HepG2 (cell line): ENCODE measurements around the gene TENT4B. TPM values are rescaled to one million over a fixed set of nuclear protein-coding genes. Genes with fewer than 3 reads are reported as not detected.

Experiments
- ERF ChIP-seq: IDR thresholded peaks from 2 replicates; pipeline ENCODE4 v1.6.1; 2018; ENCODE audit warnings: missing biosample characterization, missing genetic modification reagents
- GATAD2A ChIP-seq: IDR thresholded peaks from 2 replicates; pipeline ENCODE4 v1.6.1; 2016
- KAT8 ChIP-seq: IDR thresholded peaks from 2 replicates; pipeline ENCODE4 v1.6.1; 2016; ENCODE audit warnings: missing genetic modification reagents, missing compliant biosample characterization
- KLF16 ChIP-seq, 2 experiments: sonication (generic) in 1 of 2; formaldehyde crosslinking in 1 of 2; IDR thresholded peaks; 2 replicates each; pipeline versions ENCODE4 v1.6.1 to v1.8.0; 2016 to 2023; ENCODE audit warnings: missing genetic modification reagents in 2 of 2, missing compliant biosample characterization in 1 of 2
- RBM22 ChIP-seq: fragments of 200-400 bp; formaldehyde crosslinking; optimal IDR thresholded peaks from 2 replicates; pipeline ENCODE3; 2017; ENCODE audit warnings: mild to moderate bottlenecking, low read length, moderate library complexity
- SP1 ChIP-seq, 2 experiments: fragments of 450-650 bp in 1 of 2; sonication (generic) in 1 of 2; formaldehyde crosslinking in 1 of 2; IDR thresholded peaks; 2 replicates each; pipeline versions ENCODE4 v1.4.0 to v1.6.1; 2016 to 2020; ENCODE audit warnings: missing genetic modification reagents in 1 of 2
- TGIF2 ChIP-seq: IDR thresholded peaks from 2 replicates; pipeline ENCODE4 v1.6.1; 2016; ENCODE audit warnings: control low read depth, missing compliant biosample characterization
- ZBTB3 ChIP-seq: sonication (generic); formaldehyde crosslinking; IDR thresholded peaks from 2 replicates; pipeline ENCODE4 v1.4.0; 2020; ENCODE audit warnings: low read depth, mild to moderate bottlenecking, moderate library complexity, missing genetic modification reagents, borderline replicate concordance
- ZNF121 ChIP-seq: sonication (generic); formaldehyde crosslinking; IDR thresholded peaks from 2 replicates; pipeline ENCODE4 v1.5.0; 2020; ENCODE audit warnings: mild to moderate bottlenecking, missing genetic modification reagents
- ZNF232 ChIP-seq: sonication (generic); formaldehyde crosslinking; IDR thresholded peaks from 2 replicates; pipeline ENCODE4 v1.4.0; 2020; ENCODE audit warnings: missing genetic modification reagents, borderline replicate concordance
- ZNF672 ChIP-seq: sonication (generic); formaldehyde crosslinking; IDR thresholded peaks from 2 replicates; pipeline ENCODE4 v1.8.1; 2022; ENCODE audit warnings: missing genetic modification reagents
- ZNF891 ChIP-seq: sonication (generic); formaldehyde crosslinking; IDR thresholded peaks from 2 replicates; pipeline ENCODE4 v1.5.0; 2020; ENCODE audit warnings: mild to moderate bottlenecking, missing genetic modification reagents
- polyA plus RNA-seq, 8 experiments: library from polyadenylated mRNA; depleted of rRNA in 3 of 8; stranded (reverse) in 7 of 8; unstranded in 1 of 8; fragments of >200 nt; fragmentation: Illumina TruSeq in 4 of 8; extraction: Trizol in 4 of 8; gene quantifications; 2 replicates each; pipeline versions ENCODE4 v1.2.1 to v1.2.3, GENCODE V29; 2011 to 2016; ENCODE audit warnings: low read depth in 4 of 8, missing spikeins in 1 of 8, mixed read lengths in 1 of 8; ENCODE audit not compliant: insufficient read depth in 1 of 8
- total RNA-seq, 5 experiments: library from RNA; depleted of rRNA; stranded (reverse); fragments of >200 nt; fragmentation: Illumina TruSeq; extraction: Trizol; gene quantifications; 2 replicates each; pipeline ENCODE4 v1.2.3, GENCODE V29; 2016; ENCODE audit warnings: low read depth in 1 of 5
- TF ChIP-seq, protein P1 (sequence below): sonication (generic); formaldehyde crosslinking; IDR thresholded peaks from 2 replicates; pipeline ENCODE4 v1.4.0; 2020; ENCODE audit warnings: missing genetic modification reagents
- TF ChIP-seq, protein P2 (sequence below): IDR thresholded peaks from 2 replicates; pipeline ENCODE4 v1.6.1; 2012; ENCODE audit warnings: low read depth, low read length, improper control_type of control experiment
- TF ChIP-seq, protein P3 (sequence below): IDR thresholded peaks from 2 replicates; pipeline ENCODE4 v1.6.1; 2016; ENCODE audit warnings: missing genetic modification reagents, missing compliant biosample characterization
- TF ChIP-seq, protein P4 (sequence below): sonication (generic); formaldehyde crosslinking; IDR thresholded peaks from 2 replicates; pipeline ENCODE4 v1.8.0; 2022; ENCODE audit warnings: mild to moderate bottlenecking, missing genetic modification reagents
- TF ChIP-seq, protein P5 (sequence below): sonication (generic); formaldehyde crosslinking; IDR thresholded peaks from 2 replicates; pipeline ENCODE4 v1.4.0; 2020; ENCODE audit warnings: missing genetic modification reagents
- TF ChIP-seq, protein P6 (sequence below): sonication (generic); formaldehyde crosslinking; IDR thresholded peaks from 2 replicates; pipeline ENCODE4 v1.5.0; 2020; ENCODE audit warnings: mild to moderate bottlenecking, missing genetic modification reagents, moderate library complexity

The TENT4B gene
- total and polyA plus RNA-seq, 2 of the 13 experiments (the other 11 are each of a cell fraction or from before 2014, with no cell fraction given) = 15.0 to 32.8 TPM

DNA sequence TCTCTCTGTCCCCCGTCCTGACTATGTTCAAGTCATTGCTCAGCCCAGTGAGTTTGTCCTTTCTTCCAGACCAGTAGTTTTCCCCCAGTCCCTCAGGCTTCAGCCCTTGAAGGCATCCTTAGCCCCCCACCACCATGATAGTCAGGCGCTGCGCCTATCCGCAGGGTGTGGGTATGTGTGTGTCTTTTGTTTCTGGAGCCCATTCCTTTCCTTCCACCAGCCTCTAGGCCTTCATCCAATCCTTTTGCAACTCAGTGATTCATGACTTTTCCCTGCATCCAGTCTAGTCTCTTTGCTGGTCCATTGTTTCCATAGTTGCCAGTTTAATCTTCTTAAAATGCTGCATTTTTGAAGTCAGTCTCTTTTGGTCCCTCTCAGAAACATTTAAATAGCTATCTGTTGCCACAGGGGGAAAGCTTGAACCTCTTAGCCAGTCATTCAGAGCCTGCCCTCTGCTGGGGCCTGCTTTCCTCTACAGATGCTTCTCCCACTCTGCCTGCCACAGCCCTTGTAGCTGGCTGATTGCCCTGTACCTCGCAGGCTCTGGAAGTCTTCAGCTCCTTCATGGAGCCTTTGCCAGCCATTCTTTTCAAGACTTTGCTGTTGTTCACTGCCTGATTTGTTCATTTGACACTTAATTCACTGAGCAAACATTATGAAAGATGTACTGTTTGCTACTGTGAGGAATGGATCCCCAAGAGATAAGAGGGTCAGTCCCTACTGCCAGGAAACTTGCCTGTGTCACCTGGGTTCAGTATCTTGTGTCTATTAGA, 57.3 kb downstream of the TENT4B start (continued):
- TF ChIP-seq, protein P1, sequence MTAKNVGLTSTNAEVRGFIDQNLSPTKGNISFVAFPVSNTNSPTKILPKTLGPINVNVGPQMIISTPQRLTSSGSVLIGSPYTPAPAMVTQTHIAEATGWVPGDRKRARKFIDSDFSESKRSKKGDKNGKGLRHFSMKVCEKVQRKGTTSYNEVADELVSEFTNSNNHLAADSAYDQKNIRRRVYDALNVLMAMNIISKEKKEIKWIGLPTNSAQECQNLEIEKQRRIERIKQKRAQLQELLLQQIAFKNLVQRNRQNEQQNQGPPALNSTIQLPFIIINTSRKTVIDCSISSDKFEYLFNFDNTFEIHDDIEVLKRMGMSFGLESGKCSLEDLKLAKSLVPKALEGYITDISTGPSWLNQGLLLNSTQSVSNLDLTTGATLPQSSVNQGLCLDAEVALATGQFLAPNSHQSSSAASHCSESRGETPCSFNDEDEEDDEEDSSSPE (CRISPR knock-in tag) = no peak
- peak; percentile 36; the same call in 1 of the 2 replicates for TF ChIP-seq KAT8 (CRISPR knock-in tag)
- TF ChIP-seq ZBTB3 (CRISPR knock-in tag) = no peak
- TF ChIP-seq GATAD2A (CRISPR knock-in tag) = peak; percentile 64
- TF ChIP-seq ZNF232 (CRISPR knock-in tag) = 0 out of 2 replicates have a peak, but pooled peaks have one; percentile 56
- no peak for TF ChIP-seq SP1 (IDR thresholded peaks at IDR 0.05)
- 0 out of 2 replicates have a peak, but pooled peaks have one; percentile 31 for TF ChIP-seq SP1 (CRISPR knock-in tag; IDR thresholded peaks at IDR 0.05)
- no peak for TF ChIP-seq ZNF672
- no peak for TF ChIP-seq TGIF2
- TF ChIP-seq, protein P2, sequence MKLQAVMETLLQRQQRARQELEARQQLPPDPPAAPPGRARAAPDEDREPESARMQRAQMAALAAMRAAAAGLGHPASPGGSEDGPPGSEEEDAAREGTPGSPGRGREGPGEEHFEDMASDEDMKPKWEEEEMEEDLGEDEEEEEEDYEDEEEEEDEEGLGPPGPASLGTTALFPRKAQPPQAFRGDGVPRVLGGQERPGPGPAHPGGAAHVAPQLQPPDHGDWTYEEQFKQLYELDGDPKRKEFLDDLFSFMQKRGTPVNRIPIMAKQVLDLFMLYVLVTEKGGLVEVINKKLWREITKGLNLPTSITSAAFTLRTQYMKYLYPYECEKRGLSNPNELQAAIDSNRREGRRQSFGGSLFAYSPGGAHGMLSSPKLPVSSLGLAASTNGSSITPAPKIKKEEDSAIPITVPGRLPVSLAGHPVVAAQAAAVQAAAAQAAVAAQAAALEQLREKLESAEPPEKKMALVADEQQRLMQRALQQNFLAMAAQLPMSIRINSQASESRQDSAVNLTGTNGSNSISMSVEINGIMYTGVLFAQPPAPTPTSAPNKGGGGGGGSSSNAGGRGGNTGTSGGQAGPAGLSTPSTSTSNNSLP = no peak
- 0 out of 2 replicates have a peak, but pooled peaks have one; percentile 26 for TF ChIP-seq ERF (CRISPR knock-in tag)
- TF ChIP-seq, protein P3, sequence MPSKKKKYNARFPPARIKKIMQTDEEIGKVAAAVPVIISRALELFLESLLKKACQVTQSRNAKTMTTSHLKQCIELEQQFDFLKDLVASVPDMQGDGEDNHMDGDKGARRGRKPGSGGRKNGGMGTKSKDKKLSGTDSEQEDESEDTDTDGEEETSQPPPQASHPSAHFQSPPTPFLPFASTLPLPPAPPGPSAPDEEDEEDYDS = peak; percentile 36; the same call in 1 of the 2 replicates
- peak; percentile 81 for TF ChIP-seq RBM22
- TF ChIP-seq, protein P4, sequence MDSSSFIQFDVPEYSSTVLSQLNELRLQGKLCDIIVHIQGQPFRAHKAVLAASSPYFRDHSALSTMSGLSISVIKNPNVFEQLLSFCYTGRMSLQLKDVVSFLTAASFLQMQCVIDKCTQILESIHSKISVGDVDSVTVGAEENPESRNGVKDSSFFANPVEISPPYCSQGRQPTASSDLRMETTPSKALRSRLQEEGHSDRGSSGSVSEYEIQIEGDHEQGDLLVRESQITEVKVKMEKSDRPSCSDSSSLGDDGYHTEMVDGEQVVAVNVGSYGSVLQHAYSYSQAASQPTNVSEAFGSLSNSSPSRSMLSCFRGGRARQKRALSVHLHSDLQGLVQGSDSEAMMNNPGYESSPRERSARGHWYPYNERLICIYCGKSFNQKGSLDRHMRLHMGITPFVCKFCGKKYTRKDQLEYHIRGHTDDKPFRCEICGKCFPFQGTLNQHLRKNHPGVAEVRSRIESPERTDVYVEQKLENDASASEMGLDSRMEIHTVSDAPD = no peak
- TF ChIP-seq KLF16 (CRISPR knock-in tag; IDR thresholded peaks at IDR 0.05) = peak in 1 of 2 experiments; percentile 49; a peak in 1 of 4 replicates
- TF ChIP-seq, protein P5, sequence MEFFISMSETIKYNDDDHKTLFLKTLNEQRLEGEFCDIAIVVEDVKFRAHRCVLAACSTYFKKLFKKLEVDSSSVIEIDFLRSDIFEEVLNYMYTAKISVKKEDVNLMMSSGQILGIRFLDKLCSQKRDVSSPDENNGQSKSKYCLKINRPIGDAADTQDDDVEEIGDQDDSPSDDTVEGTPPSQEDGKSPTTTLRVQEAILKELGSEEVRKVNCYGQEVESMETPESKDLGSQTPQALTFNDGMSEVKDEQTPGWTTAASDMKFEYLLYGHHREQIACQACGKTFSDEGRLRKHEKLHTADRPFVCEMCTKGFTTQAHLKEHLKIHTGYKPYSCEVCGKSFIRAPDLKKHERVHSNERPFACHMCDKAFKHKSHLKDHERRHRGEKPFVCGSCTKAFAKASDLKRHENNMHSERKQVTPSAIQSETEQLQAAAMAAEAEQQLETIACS (CRISPR knock-in tag) = no peak
- TF ChIP-seq ZNF891 (CRISPR knock-in tag) = no peak
- TF ChIP-seq, protein P6, sequence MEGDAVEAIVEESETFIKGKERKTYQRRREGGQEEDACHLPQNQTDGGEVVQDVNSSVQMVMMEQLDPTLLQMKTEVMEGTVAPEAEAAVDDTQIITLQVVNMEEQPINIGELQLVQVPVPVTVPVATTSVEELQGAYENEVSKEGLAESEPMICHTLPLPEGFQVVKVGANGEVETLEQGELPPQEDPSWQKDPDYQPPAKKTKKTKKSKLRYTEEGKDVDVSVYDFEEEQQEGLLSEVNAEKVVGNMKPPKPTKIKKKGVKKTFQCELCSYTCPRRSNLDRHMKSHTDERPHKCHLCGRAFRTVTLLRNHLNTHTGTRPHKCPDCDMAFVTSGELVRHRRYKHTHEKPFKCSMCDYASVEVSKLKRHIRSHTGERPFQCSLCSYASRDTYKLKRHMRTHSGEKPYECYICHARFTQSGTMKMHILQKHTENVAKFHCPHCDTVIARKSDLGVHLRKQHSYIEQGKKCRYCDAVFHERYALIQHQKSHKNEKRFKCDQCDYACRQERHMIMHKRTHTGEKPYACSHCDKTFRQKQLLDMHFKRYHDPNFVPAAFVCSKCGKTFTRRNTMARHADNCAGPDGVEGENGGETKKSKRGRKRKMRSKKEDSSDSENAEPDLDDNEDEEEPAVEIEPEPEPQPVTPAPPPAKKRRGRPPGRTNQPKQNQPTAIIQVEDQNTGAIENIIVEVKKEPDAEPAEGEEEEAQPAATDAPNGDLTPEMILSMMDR = peak; percentile 94
- 0 out of 2 replicates have a peak, but pooled peaks have one; percentile 26 for TF ChIP-seq ZNF121
